HEK293 (cell line): ENCODE data around the gene SCAND1.
A peak's percentile ranks its signal among the peaks of the same experiment; 100 is the strongest.

Source experiments
- CTCF ChIA-PET: fragments of 350-600 bp; formaldehyde crosslinking; extraction: SDS; loops from one replicate; lab custom pipeline; 2021; ENCODE audit warnings: antibody characterized with exemption; lab: Yijun Ruan, JAX
- POLR2A ChIA-PET: fragments of 300-600 bp; formaldehyde crosslinking; extraction: SDS; loops from one replicate; lab custom pipeline; 2020; ENCODE audit warnings: antibody characterized with exemption, inconsistent platforms; lab: Yijun Ruan, JAX
- H3K27ac ChIP-seq: fragments of 200-500 bp; sonication (Bioruptor generic); 2 replicates; pipeline ENCODE4 v1.5.1; 2014; ENCODE audit warnings: low read depth, low read length, control low read depth, inconsistent platforms; ENCODE audit errors: extremely low read depth
- H3K36me3 ChIP-seq, 2 experiments: fragments of 200-500 bp in 1 of 2; sonication (Bioruptor generic) in 1 of 2; 1 replicate in 1 of 2; 2 replicates in 1 of 2; pipeline ENCODE4 v1.5.1; 2014 to 2017; ENCODE audit warnings: inconsistent platforms in 2 of 2, low read length in 2 of 2; ENCODE audit not compliant: control insufficient read depth in 2 of 2, insufficient read depth in 1 of 2
- H3K4me1 ChIP-seq: fragments of 200-500 bp; sonication (Bioruptor generic); 2 replicates; pipeline ENCODE4 v1.5.1; 2014; ENCODE audit warnings: mild to moderate bottlenecking, low read length, inconsistent platforms; ENCODE audit not compliant: control insufficient read depth, insufficient read depth
- H3K4me3 ChIP-seq: 2 replicates; pipeline ENCODE4 v1.5.1; 2011; ENCODE audit warnings: low read depth, mild to moderate bottlenecking, control low read depth, low read length, moderate library complexity
- H3K9me3 ChIP-seq: fragments of 200-500 bp; sonication (Bioruptor generic); 2 replicates; pipeline ENCODE4 v1.5.1; 2014; ENCODE audit warnings: low read depth, low read length, inconsistent platforms; ENCODE audit not compliant: control insufficient read depth, insufficient read depth
- AEBP2 ChIP-seq: fragments of 450-650 bp; formaldehyde crosslinking; IDR thresholded peaks from 2 replicates; pipeline ENCODE4 v1.5.1; 2016; ENCODE audit warnings: missing biosample characterization, missing genetic modification characterization, borderline replicate concordance
- KLF7 ChIP-seq: fragments of 450-650 bp; formaldehyde crosslinking; IDR thresholded peaks from 2 replicates; pipeline ENCODE4 v1.5.1; 2016; ENCODE audit warnings: missing biosample characterization, missing genetic modification characterization, borderline replicate concordance
- OSR2 ChIP-seq: fragments of 450-650 bp; formaldehyde crosslinking; IDR thresholded peaks from 2 replicates; pipeline ENCODE4 v1.5.1; 2016; ENCODE audit warnings: missing biosample characterization, missing genetic modification characterization
- PBX3 ChIP-seq: sonication (generic); formaldehyde crosslinking; IDR thresholded peaks from 2 replicates; pipeline ENCODE4 v1.8.1; 2022; ENCODE audit warnings: mild to moderate bottlenecking, moderate library complexity, missing genetic modification reagents
- PRDM2 ChIP-seq: fragments of 450-650 bp; formaldehyde crosslinking; IDR thresholded peaks from 2 replicates; pipeline ENCODE4 v1.5.1; 2016; ENCODE audit warnings: missing biosample characterization, missing genetic modification characterization, borderline replicate concordance
- YY2 ChIP-seq: fragments of 450-650 bp; formaldehyde crosslinking; IDR thresholded peaks from 2 replicates; pipeline ENCODE4 v1.5.1; 2016; ENCODE audit warnings: missing biosample characterization, missing genetic modification characterization
- ZBTB8A ChIP-seq: fragments of 450-650 bp; formaldehyde crosslinking; IDR thresholded peaks from 2 replicates; pipeline ENCODE4 v1.5.1; 2016; ENCODE audit warnings: missing biosample characterization, missing genetic modification characterization
- ZNF132 ChIP-seq: fragments of 450-650 bp; formaldehyde crosslinking; IDR thresholded peaks from 2 replicates; pipeline ENCODE4 v1.5.1; 2017; ENCODE audit warnings: missing biosample characterization, missing genetic modification characterization, borderline replicate concordance
- ZNF138 ChIP-seq: fragments of 450-650 bp; formaldehyde crosslinking; IDR thresholded peaks from 2 replicates; pipeline ENCODE4 v1.5.1; 2016; ENCODE audit warnings: missing biosample characterization, missing genetic modification characterization, borderline replicate concordance
- ZNF157 ChIP-seq: fragments of 450-650 bp; formaldehyde crosslinking; IDR thresholded peaks from 2 replicates; pipeline ENCODE4 v1.5.1; 2016; ENCODE audit warnings: missing biosample characterization, missing genetic modification characterization
- ZNF280C ChIP-seq: fragments of 450-650 bp; formaldehyde crosslinking; IDR thresholded peaks from 2 replicates; pipeline ENCODE4 v1.5.1; 2016; ENCODE audit warnings: missing biosample characterization, missing genetic modification characterization
- ZNF391 ChIP-seq: fragments of 450-650 bp; formaldehyde crosslinking; IDR thresholded peaks from 2 replicates; pipeline ENCODE4 v1.5.1; 2016; ENCODE audit warnings: low read depth, missing biosample characterization, missing genetic modification characterization, borderline replicate concordance
- ZNF501 ChIP-seq: fragments of 450-650 bp; formaldehyde crosslinking; IDR thresholded peaks from 2 replicates; pipeline ENCODE4 v1.5.1; 2016; ENCODE audit warnings: missing biosample characterization, missing genetic modification characterization
- ZNF513 ChIP-seq: fragments of 450-650 bp; IDR thresholded peaks from 2 replicates; pipeline ENCODE4 v1.5.1; 2018; ENCODE audit warnings: missing biosample characterization, missing genetic modification characterization
- ZNF518A ChIP-seq: fragments of 450-650 bp; formaldehyde crosslinking; conservative IDR thresholded peaks from 2 replicates; pipeline ENCODE4 v1.5.1; 2016; ENCODE audit warnings: low read depth, missing biosample characterization, missing genetic modification characterization
- ZNF600 ChIP-seq: fragments of 450-650 bp; formaldehyde crosslinking; IDR thresholded peaks from 2 replicates; pipeline ENCODE4 v1.5.1; 2016; ENCODE audit warnings: missing biosample characterization, missing genetic modification characterization
- ZNF623 ChIP-seq: fragments of 450-650 bp; formaldehyde crosslinking; IDR thresholded peaks from 2 replicates; pipeline ENCODE4 v1.5.1; 2016; ENCODE audit warnings: missing biosample characterization, missing genetic modification characterization
- ZNF658 ChIP-seq: fragments of 450-650 bp; formaldehyde crosslinking; IDR thresholded peaks from 2 replicates; pipeline ENCODE4; 2016; ENCODE audit warnings: missing biosample characterization, missing genetic modification characterization
- ZNF830 ChIP-seq: fragments of 450-650 bp; IDR thresholded peaks from 2 replicates; pipeline ENCODE4 v1.5.0; 2018; ENCODE audit warnings: missing biosample characterization, missing genetic modification characterization, low read depth, mild to moderate bottlenecking, moderate library complexity

SCAND1 gene

GRCh38 chr20:35994994-35995453 is 40.7 kb upstream of the SCAND1 start:
- Histone ChIP-seq H3K9me3 (no peaks in the 10 kb centered on the region), H3K36me3 (no peaks in the 10 kb centered on the region), H3K4me3 (no peak overlapping the region), H3K27ac (no peak overlapping the region), H3K4me1 (no peaks in the 10 kb centered on the region)
- CTCF ChIA-PET = interaction anchor here (0.6 to 9.2 kb wide), 21 partner anchors 9 to 458 kb away, joined by 3 to 308 read pairs (median 4); no protein-coding TSS in a partner anchor
- POLR2A ChIA-PET = interaction anchor here (0.5 to 1.0 kb wide), 2 partner anchors 139 to 143 kb away, joined by 3 to 7 read pairs; no protein-coding TSS in a partner anchor
- TF ChIP-seq KLF7 (tag by site-specific recombination) = 0 out of 2 replicates have a peak, but pooled peaks have one; percentile 70
- TF ChIP-seq ZBTB8A (tag by site-specific recombination) = 0 out of 2 replicates have a peak, but pooled peaks have one; percentile 30
- TF ChIP-seq ZNF157 (tag by site-specific recombination) = no peak
- no peak for TF ChIP-seq ZNF623
- TF ChIP-seq ZNF518A (tag by site-specific recombination) = 0 out of 2 replicates have a peak, but pooled peaks have one; percentile 14
- TF ChIP-seq ZNF138 (tag by site-specific recombination) = no peak
- TF ChIP-seq ZNF830 (tag by site-specific recombination) = no peak
- no peak for TF ChIP-seq YY2 (tag by site-specific recombination)
- TF ChIP-seq ZNF391 (tag by site-specific recombination) = 0 out of 2 replicates have a peak, but pooled peaks have one; percentile 29
- no peak; the same call in 1 of the 2 replicates for TF ChIP-seq ZNF501 (tag by site-specific recombination)
- TF ChIP-seq AEBP2 (tag by site-specific recombination) = no peak
- TF ChIP-seq ZNF513 = no peak
- TF ChIP-seq ZNF600 (tag by site-specific recombination) = peak; percentile 87
- TF ChIP-seq PRDM2 = no peak
- TF ChIP-seq ZNF280C (tag by site-specific recombination) = no peak
- no peak for TF ChIP-seq ZNF132
- TF ChIP-seq ZNF658 (tag by site-specific recombination) = no peak
- TF ChIP-seq OSR2 (tag by site-specific recombination) = no peak
- no peak for TF ChIP-seq PBX3 (CRISPR knock-in tag)
